PC-3 (cell line): ENCODE data around the gene TP63. TPM values are rescaled to one million over a fixed set of nuclear protein-coding genes. Genes with fewer than 3 reads are reported as not detected.

Experiments used
- ATAC-seq: fragments of 200-7000 bp; cut with Tn5 transposase; 2 replicates; pipeline ENCODE4 v1.9.1; 2020; ENCODE audit warnings: mild to moderate bottlenecking, moderate library complexity
- BruUV-seq: library from RNA; stranded (reverse); fragments of 400-500 nt; replicated peaks from 2 replicates; lab custom pipeline; 2021; lab: Mats Ljungman, UMichigan
- CTCF ChIA-PET: fragments of 300-600 bp; sonication (Branson Sonifier 250); formaldehyde crosslinking; loops from one replicate; lab custom pipeline; 2022; ENCODE audit warnings: antibody characterized with exemption; lab: Charles Lee
- POLR2A ChIA-PET: fragments of 300-600 bp; sonication (Branson Sonifier 250); formaldehyde crosslinking; loops from one replicate; lab custom pipeline; 2022; ENCODE audit warnings: antibody characterized with exemption; ENCODE audit not compliant: unreplicated experiment; lab: Charles Lee
- DNase-seq: peaks from one replicate; pipeline ENCODE4 v3.0.0-alpha.2; 2015
- H2AFZ ChIP-seq: fragments of 300-600 bp; sonication (generic); 2 replicates; pipeline ENCODE4 v1.6.0; 2016; ENCODE audit warnings: antibody characterized with exemption, low read length
- H3F3A ChIP-seq: fragments of 300-600 bp; sonication (generic); one replicate; pipeline ENCODE4 v1.6.0; 2017; ENCODE audit warnings: antibody characterized with exemption, low read length, control low read depth, mild to moderate bottlenecking; ENCODE audit not compliant: unreplicated experiment
- H3K27ac ChIP-seq: fragments of 300-600 bp; sonication (generic); 2 replicates; pipeline ENCODE4 v1.5.1; 2016; ENCODE audit warnings: mild to moderate bottlenecking, low read length
- H3K27me3 ChIP-seq: fragments of 300-600 bp; sonication (generic); 2 replicates; pipeline ENCODE4 v1.6.1; 2016; ENCODE audit warnings: low read length, mixed read lengths
- H3K36me3 ChIP-seq: fragments of 300-600 bp; sonication (generic); 2 replicates; pipeline ENCODE4 v1.6.1; 2016; ENCODE audit warnings: low read depth, mixed run types, low read length, mixed read lengths
- H3K4me1 ChIP-seq: fragments of 300-600 bp; sonication (generic); 2 replicates; pipeline ENCODE4 v1.5.1; 2016; ENCODE audit warnings: low read length; ENCODE audit not compliant: insufficient read depth
- H3K4me2 ChIP-seq: fragments of 300-600 bp; sonication (generic); 2 replicates; pipeline ENCODE4 v1.6.0; 2016; ENCODE audit warnings: low read length
- H3K4me3 ChIP-seq: fragments of 300-600 bp; sonication (generic); 2 replicates; pipeline ENCODE4 v1.5.1; 2016; ENCODE audit warnings: mild to moderate bottlenecking, low read length, mixed read lengths
- H3K79me2 ChIP-seq: fragments of 300-600 bp; sonication (generic); 2 replicates; pipeline ENCODE4 v1.6.1; 2017; ENCODE audit warnings: low read length, mixed read lengths
- H3K9ac ChIP-seq: fragments of 300-600 bp; sonication (generic); 2 replicates; pipeline ENCODE4 v1.6.0; 2016; ENCODE audit warnings: mild to moderate bottlenecking, low read length
- H3K9me2 ChIP-seq: fragments of 300-600 bp; sonication (generic); replicated peaks from 2 replicates; pipeline ENCODE4 v1.6.1; 2016; ENCODE audit warnings: mixed run types, low read length, mixed read lengths
- H3K9me3 ChIP-seq: fragments of 300-600 bp; sonication (generic); 2 replicates; pipeline ENCODE4 v1.6.1; 2016; ENCODE audit warnings: low read length, mixed read lengths
- H4K20me1 ChIP-seq: fragments of 300-600 bp; sonication (generic); 2 replicates; pipeline ENCODE4 v1.6.1; 2016; ENCODE audit warnings: low read length, mixed read lengths
- CTCF ChIP-seq: fragments of 300-600 bp; sonication (generic); conservative IDR thresholded peaks from 2 replicates; pipeline ENCODE4 v1.5.1; 2017; ENCODE audit warnings: antibody characterized with exemption, low read depth, mild to moderate bottlenecking, low read length
- EZH2 ChIP-seq: fragments of 300-600 bp; sonication (generic); IDR thresholded peaks from one replicate; pipeline ENCODE4 v1.6.1; 2017; ENCODE audit warnings: antibody characterized with exemption, mild to moderate bottlenecking, low read length; ENCODE audit not compliant: unreplicated experiment
- EZH2phosphoT487 ChIP-seq: fragments of 300-600 bp; sonication (generic); IDR thresholded peaks from 2 replicates; pipeline ENCODE4 v1.6.1; 2018; ENCODE audit warnings: mild to moderate bottlenecking, antibody characterized with exemption, low read length, borderline replicate concordance
- intact Hi-C: fragments of 100-400 bp; cut with micrococcal nuclease; formaldehyde crosslinking; loops from 2 replicates; pipeline ENCODE4 v1.9.0; 2023
- total RNA-seq: library from RNA; depleted of rRNA; stranded (reverse); fragments of >200 nt; gene quantifications from 2 replicates; pipeline ENCODE4 v1.2.3, GENCODE V29; 2014

Gene TP63
- total RNA-seq, 1 experiment from 2014 or later = 0.29 TPM

- Histone ChIP-seq H3K9me2 (no peaks in the 10 kb centered on the region), H4K20me1 (no peaks in the 10 kb centered on the region), H3K4me3 (no peak overlapping the region), H3K36me3 (no peaks in the 10 kb centered on the region), H3K27ac (no peak overlapping the region), H3K9ac (no peak overlapping the region), H3K4me2 (no peak overlapping the region), H3K27me3 (no peaks in the 10 kb centered on the region), H3K9me3 (no peaks in the 10 kb centered on the region), H3K79me2 (no peaks in the 10 kb centered on the region), H3K4me1 (peaks cover 36% of the 10 kb centered on the region), H3F3A (peaks cover 5% of the 10 kb centered on the region), H2AFZ (peak overlapping the region; percentile 37)
- intact Hi-C loops = no loop called here
- no peak for TF ChIP-seq CTCF
- TF ChIP-seq EZH2 = no peak
- no peak for TF ChIP-seq EZH2phosphoT487
- BruUV-seq = no TSS peak
- ATAC-seq = no peak
- ChIA-PET POLR2A (no interaction called here), CTCF (interaction anchor here (0.5 kb wide), 1 partner anchor 392 kb away, joined by 3 read pairs; no protein-coding TSS in a partner anchor)
- no peak for DNase-seq
Observed at GRCh38 chr3:189708375-189708774, 77.2 kb downstream of the TP63 start.

- Histone ChIP-seq H3K27me3 (no peaks in the 10 kb centered on the region), H3K27ac (peak overlapping the region; percentile 66), H3K36me3 (no peaks in the 10 kb centered on the region), H3K9me2 (no peaks in the 10 kb centered on the region), H3K4me2 (peak overlapping the region; percentile 37; the same call in 1 of the 2 replicates), H3K9me3 (no peaks in the 10 kb centered on the region), H3K4me1 (peaks cover 55% of the 10 kb centered on the region), H3K9ac (peak overlapping the region; percentile 21; the same call in 1 of the 2 replicates), H2AFZ (peak overlapping the region; percentile 14; the same call in 1 of the 2 replicates), H3K4me3 (no peak overlapping the region), H3K79me2 (no peaks in the 10 kb centered on the region), H4K20me1 (no peaks in the 10 kb centered on the region), H3F3A (peaks cover 7% of the 10 kb centered on the region)
- DNase-seq = peak; percentile 95
- TSS peak; percentile 86 for BruUV-seq
- ChIA-PET CTCF (interaction anchor here (0.5 to 0.6 kb wide), 2 partner anchors 238 to 437 kb away, joined by 3 to 4 read pairs; no protein-coding TSS in a partner anchor), POLR2A (interaction anchor here (0.7 kb wide), 1 partner anchor 25 kb away, joined by 10 read pairs; no protein-coding TSS in a partner anchor)
- TF ChIP-seq CTCF (no peak), EZH2phosphoT487 (no peak)
- intact Hi-C loops = loop anchor here (2.0 kb wide), 2 partner anchors 146 to 440 kb away; no protein-coding TSS in a partner anchor
- ATAC-seq = peak; percentile 71
Observed at GRCh38 chr3:189710620-189711402, 79.6 kb downstream of the TP63 start.
